ENCODE results near the gene EVX2. TPM values are rescaled to one million over a fixed set of nuclear protein-coding genes. Genes with fewer than 3 reads are reported as not detected.

Gene EVX2
- total and polyA plus RNA-seq, 12 donors: not detected

DNA sequence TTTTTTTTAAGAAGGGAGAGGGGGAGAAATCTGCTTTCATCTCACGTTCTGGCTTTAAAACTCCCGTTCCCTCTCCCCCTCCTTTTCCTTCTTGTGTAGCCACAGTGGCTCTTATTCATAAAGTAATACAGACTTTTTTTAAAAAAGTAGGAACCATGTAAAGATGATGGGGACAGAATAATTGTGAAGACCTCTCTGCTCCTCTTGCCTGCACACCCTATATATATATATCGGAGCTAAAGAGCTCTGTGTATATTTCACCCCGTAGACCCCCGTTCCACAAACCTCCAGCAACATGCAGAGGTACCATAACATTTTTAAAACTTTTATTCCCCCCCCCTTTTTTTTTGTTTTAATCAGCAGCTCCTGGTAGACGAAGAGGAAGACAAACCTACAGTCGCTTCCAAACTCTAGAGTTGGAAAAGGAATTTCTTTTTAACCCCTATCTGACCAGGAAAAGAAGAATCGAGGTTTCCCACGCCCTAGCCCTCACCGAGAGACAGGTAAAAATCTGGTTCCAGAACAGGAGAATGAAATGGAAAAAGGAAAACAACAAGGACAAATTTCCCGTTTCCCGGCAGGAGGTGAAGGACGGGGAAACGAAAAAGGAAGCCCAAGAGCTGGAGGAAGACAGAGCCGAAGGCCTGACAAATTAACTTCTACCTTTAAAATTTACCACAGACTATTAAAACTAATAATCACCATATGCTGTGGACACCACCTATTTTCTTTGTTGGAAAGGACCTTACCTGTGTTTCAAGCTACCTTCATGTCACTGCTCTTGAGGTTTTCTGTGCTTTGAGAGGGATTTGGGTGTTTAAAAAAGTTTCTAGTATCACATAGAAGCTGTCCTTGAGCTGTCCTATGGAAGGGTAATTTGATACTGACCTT, 47.4 kb upstream of the EVX2 start:
- H3K27me3 ChIP-seq: no peaks in the 10 kb centered on the region
- 17 to 36% (median 22%) methylated on average over 15 of the region's 15 CpGs for WGBS, 4 donors
- H3K4me3 ChIP-seq: peak overlapping the region in 2 of 4 donors; percentile 42 to 78
- peak overlapping the region; percentile 66 to 99 (median 89) for H3K27ac ChIP-seq
- DNase-seq: peak in 2 of 7 donors; percentile 16 to 46
- peaks cover 17 to 40% of the 10 kb centered on the region in 2 donors for H3K4me1 ChIP-seq (replicated peaks in 1 of 2)
- H3K36me3 ChIP-seq (replicated peaks in 1 of 2): peaks cover 0 to 2% of the 10 kb centered on the region in 2 donors
- TF ChIP-seq, protein P1, sequence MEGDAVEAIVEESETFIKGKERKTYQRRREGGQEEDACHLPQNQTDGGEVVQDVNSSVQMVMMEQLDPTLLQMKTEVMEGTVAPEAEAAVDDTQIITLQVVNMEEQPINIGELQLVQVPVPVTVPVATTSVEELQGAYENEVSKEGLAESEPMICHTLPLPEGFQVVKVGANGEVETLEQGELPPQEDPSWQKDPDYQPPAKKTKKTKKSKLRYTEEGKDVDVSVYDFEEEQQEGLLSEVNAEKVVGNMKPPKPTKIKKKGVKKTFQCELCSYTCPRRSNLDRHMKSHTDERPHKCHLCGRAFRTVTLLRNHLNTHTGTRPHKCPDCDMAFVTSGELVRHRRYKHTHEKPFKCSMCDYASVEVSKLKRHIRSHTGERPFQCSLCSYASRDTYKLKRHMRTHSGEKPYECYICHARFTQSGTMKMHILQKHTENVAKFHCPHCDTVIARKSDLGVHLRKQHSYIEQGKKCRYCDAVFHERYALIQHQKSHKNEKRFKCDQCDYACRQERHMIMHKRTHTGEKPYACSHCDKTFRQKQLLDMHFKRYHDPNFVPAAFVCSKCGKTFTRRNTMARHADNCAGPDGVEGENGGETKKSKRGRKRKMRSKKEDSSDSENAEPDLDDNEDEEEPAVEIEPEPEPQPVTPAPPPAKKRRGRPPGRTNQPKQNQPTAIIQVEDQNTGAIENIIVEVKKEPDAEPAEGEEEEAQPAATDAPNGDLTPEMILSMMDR (IDR thresholded peaks at IDR 0.05): no peak
- TF ChIP-seq POLR2A (IDR thresholded peaks at IDR 0.05): no peak
- intact Hi-C loops (cut with DNase I): no loop called here
- H3K9me3 ChIP-seq (replicated peaks in 1 of 3): no peaks in the 10 kb centered on the region

GRCh38 chr2:176130147-176130956, 46.6 kb upstream of the EVX2 start:
- H3K27ac ChIP-seq: peak overlapping the region; percentile 66 to 99 (median 89)
- H3K9me3 ChIP-seq (replicated peaks in 1 of 3): no peaks in the 10 kb centered on the region
- peak; percentile 68 to 88 (median 76) for DNase-seq
- H3K36me3 ChIP-seq (replicated peaks in 1 of 2): peaks cover 0 to 2% of the 10 kb centered on the region in 2 donors
- TF ChIP-seq, protein P1 (IDR thresholded peaks at IDR 0.05): peak in 2 of 6 experiments; percentile 3 to 16
- TF ChIP-seq POLR2A (IDR thresholded peaks at IDR 0.05): peak; percentile 64 to 69
- 0 to 1% (median 1%) methylated on average over 30 to 100 of the region's 100 CpGs for WGBS, 4 donors
- peak overlapping the region in 2 of 4 donors; percentile 42 to 78 for H3K4me3 ChIP-seq
- intact Hi-C loops (cut with DNase I): no loop called here
- peaks cover 12 to 35% of the 10 kb centered on the region in 2 donors for H3K4me1 ChIP-seq (replicated peaks in 1 of 2)
- H3K27me3 ChIP-seq: no peaks in the 10 kb centered on the region

GRCh38 chr2:176129813-176130146, 46.0 kb upstream of the EVX2 start:
- intact Hi-C loops (cut with DNase I): loop anchor here (5.0 to 10.0 kb wide), 6 partner anchors 328 to 1023 kb away; no protein-coding TSS in a partner anchor
- peak in 5 of 7 donors; percentile 54 to 66 (median 60) for DNase-seq
- Histone ChIP-seq H3K27ac (peak overlapping the region; percentile 28 to 99 (median 89)), H3K4me1 (replicated peaks in 1 of 2) (peaks cover 7 to 29% of the 10 kb centered on the region in 2 donors), H3K4me3 (peak overlapping the region in 2 of 4 donors; percentile 42 to 78), H3K36me3 (replicated peaks in 1 of 2) (peaks cover 0 to 2% of the 10 kb centered on the region in 2 donors), H3K9me3 (replicated peaks in 1 of 3) (no peaks in the 10 kb centered on the region), H3K27me3 (no peaks in the 10 kb centered on the region)
- TF ChIP-seq POLR2A (IDR thresholded peaks at IDR 0.05): no peak
- TF ChIP-seq, protein P1 (IDR thresholded peaks at IDR 0.05): no peak
- WGBS, 4 donors: 0 to 1% (median 0%) methylated on average over 22 to 43 of the region's 43 CpGs; no CpG with 5 or more reads in 1 of the 4 donors

All from adrenal gland (tissue), 12 donors.